ENCODE data around the gene NID1. TPM values are rescaled to one million over a fixed set of nuclear protein-coding genes. Genes with fewer than 3 reads are reported as not detected.

Gene NID1
- total and polyA plus RNA-seq, 2 of the 4 experiments (the other 2 are of a cell fraction), result 21.9 to 83.3 TPM

GRCh38 chr1:236103059-236103458 is 38.2 kb upstream of the NID1 start:
- no peak overlapping the region for H3K4me2 ChIP-seq (ENCODE audit: low read depth, low read length)
- no peaks in the 10 kb centered on the region for H3K36me3 ChIP-seq (ENCODE audit: control insufficient read depth, insufficient read depth, low read length)
- no peak overlapping the region for H2AK9ac ChIP-seq (replicated peaks; ENCODE audit: low read depth, low read length, poor library complexity)
- H3K9me1 ChIP-seq (ENCODE audit: insufficient read depth, low read length), result no peaks in the 10 kb centered on the region
- H4K20me1 ChIP-seq (ENCODE audit: insufficient read depth, low read length), result no peaks in the 10 kb centered on the region
- no peaks in the 10 kb centered on the region for H3K79me1 ChIP-seq (ENCODE audit: low read depth in 1 of 2, low read length in 2 of 2)
- no peak for ATAC-seq (ENCODE audit: low read depth)
- no peak overlapping the region for H3K4ac ChIP-seq (ENCODE audit: low read depth, low read length)
- TF ChIP-seq MAZ (IDR thresholded peaks at IDR 0.05; ENCODE audit: borderline replicate concordance, low read depth, low read length) (no peak), POLR2A (IDR thresholded peaks at IDR 0.05; ENCODE audit: low read depth, low read length) (no peak), RAD21 (IDR thresholded peaks at IDR 0.05; ENCODE audit: low read length) (no peak), MXI1 (IDR thresholded peaks at IDR 0.05; ENCODE audit: borderline replicate concordance, low read depth, low read length) (no peak), USF2 (IDR thresholded peaks at IDR 0.05; ENCODE audit: low read depth, low read length) (no peak), SMC3 (IDR thresholded peaks at IDR 0.05; ENCODE audit: low read depth, low read length) (no peak), CTCF (conservative IDR thresholded peaks at IDR 0.05; ENCODE audit: low read depth, low read length) (no peak), RFX5 (IDR thresholded peaks at IDR 0.05; ENCODE audit: low read depth, low read length) (no peak), MAFK (IDR thresholded peaks at IDR 0.05; ENCODE audit: low read depth, low read length) (no peak), BHLHE40 (IDR thresholded peaks at IDR 0.05; ENCODE audit: low read depth, low read length) (no peak), ELK1 (IDR thresholded peaks at IDR 0.05; ENCODE audit: borderline replicate concordance, low read depth, low read length) (no peak), NFE2L2 (IDR thresholded peaks at IDR 0.05; ENCODE audit: low read depth, low read length) (no peak), CEBPB (IDR thresholded peaks at IDR 0.05; ENCODE audit: low read depth, low read length) (no peak), RCOR1 (IDR thresholded peaks at IDR 0.05; ENCODE audit: insufficient replicate concordance, low read length) (no peak), FOS (IDR thresholded peaks at IDR 0.05; ENCODE audit: low read depth, low read length) (no peak), CHD1 (IDR thresholded peaks at IDR 0.05; ENCODE audit: low read depth, low read length) (no peak)
- H3K14ac ChIP-seq (replicated peaks; ENCODE audit: low read depth, low read length), result no peak overlapping the region
- dilution Hi-C loops (cut with HindIII; ENCODE audit: low sequenced_read_pairs, unreplicated experiment) (no loop called here), in situ Hi-C loops (cut with MboI; ENCODE audit: low sequenced_read_pairs) (loop anchor here (10.0 to 25.0 kb wide), 2 partner anchors 1284 to 1462 kb away; no protein-coding TSS in a partner anchor), intact Hi-C loops (cut with micrococcal nuclease) (loop anchor here (1.0 to 10.0 kb wide), 3 partner anchors 765 to 1704 kb away; no protein-coding TSS in a partner anchor)
- H2BK15ac ChIP-seq (ENCODE audit: low read depth, low read length), result no peak overlapping the region
- no peak overlapping the region for H2BK5ac ChIP-seq (ENCODE audit: low read depth, low read length, poor library complexity, severe bottlenecking)
- no peak overlapping the region for H3K9ac ChIP-seq (ENCODE audit: low read depth, low read length)
- no TSS peak for BruUV-seq (replicated peaks)
- H3K9me3 ChIP-seq (ENCODE audit: control insufficient read depth, insufficient read depth, low read length), result no peaks in the 10 kb centered on the region
- H2AK5ac ChIP-seq (ENCODE audit: low read depth, low read length), result no peak overlapping the region
- no peak overlapping the region for H3K4me3 ChIP-seq (ENCODE audit: insufficient read depth, low read depth, low read length)
- H4K91ac ChIP-seq (ENCODE audit: insufficient read depth, low read depth, low read length), result no peak overlapping the region
- no peak overlapping the region for H3K27ac ChIP-seq (ENCODE audit: insufficient read depth, low read length)
- no peak overlapping the region for H4K8ac ChIP-seq (ENCODE audit: low read depth in 2 of 2, low read length in 2 of 2)
- H2AFZ ChIP-seq (replicated peaks; ENCODE audit: low read length, poor library complexity), result peak overlapping the region; percentile 53
- WGBS, 2 experiments (ENCODE audit: extremely low coverage in 2 of 2, insufficient read length in 1 of 2), result no CpG with 5 or more reads among the region's 7 CpGs
- H2BK20ac ChIP-seq (ENCODE audit: low read depth, low read length), result no peak overlapping the region
- no peak overlapping the region for H3K23ac ChIP-seq (ENCODE audit: low read depth, low read length)
- H3K4me1 ChIP-seq (ENCODE audit: control insufficient read depth, insufficient read depth, low read length), result peaks cover 2% of the 10 kb centered on the region; the same call in 1 of the 2 replicates
- ChIA-PET POLR2A (ENCODE audit: unreplicated experiment) (no interaction called here), CTCF (no interaction called here)
- H3K18ac ChIP-seq (ENCODE audit: low read depth, low read length), result no peak overlapping the region
- H3K27me3 ChIP-seq (ENCODE audit: control insufficient read depth, insufficient read depth, low read length), result peaks cover 7% of the 10 kb centered on the region
- H2BK120ac ChIP-seq (ENCODE audit: low read depth, low read length), result no peak overlapping the region
- no peak overlapping the region for H4K5ac ChIP-seq (ENCODE audit: low read depth, low read length)
- no peak overlapping the region for H3K56ac ChIP-seq (ENCODE audit: extremely low read depth, insufficient read depth, low read length)
- DNase-seq, result no peak
